ENCODE data around the gene GGA3.

GGA3 gene

GRCh38 chr17:75246404-75246803 lies 15.0 kb downstream of the GGA3 start:
- Histone ChIP-seq H3K27ac (peak overlapping the region; percentile 78), H3K27me3 (no peaks in the 10 kb centered on the region), H3K9me3 (no peaks in the 10 kb centered on the region), H3K4me2 (peak overlapping the region; percentile 86; the same call in 1 of the 2 replicates), H3K4me1 (peaks cover 69% of the 10 kb centered on the region), H3K36me3 (peaks cover 57% of the 10 kb centered on the region), H3K4me3 (no peak overlapping the region), H3K9ac (peak overlapping the region; percentile 68; the same call in 1 of the 2 replicates), H4K20me1 (peaks cover 67% of the 10 kb centered on the region)
- no peak for TF ChIP-seq Cebpa-rat (IDR thresholded peaks at IDR 0.05)

GRCh38 chr17:75245011-75245410 lies 16.4 kb downstream of the GGA3 start:
- Histone ChIP-seq H3K27me3 (no peaks in the 10 kb centered on the region), H3K27ac (peak overlapping the region; percentile 78), H3K4me1 (peaks cover 66% of the 10 kb centered on the region), H3K4me3 (peak overlapping the region; percentile 24; the same call in 1 of the 2 replicates), H3K4me2 (peak overlapping the region; percentile 86), H3K9me3 (no peaks in the 10 kb centered on the region), H3K9ac (peak overlapping the region; percentile 68), H3K36me3 (peaks cover 71% of the 10 kb centered on the region), H4K20me1 (peaks cover 53% of the 10 kb centered on the region)
- TF ChIP-seq Cebpa-rat (IDR thresholded peaks at IDR 0.05) = no peak

- H3K4me1 ChIP-seq = peaks cover 59% of the 10 kb centered on the region
- peaks cover 51% of the 10 kb centered on the region for H4K20me1 ChIP-seq
- H3K9me3 ChIP-seq = no peaks in the 10 kb centered on the region
- H3K4me3 ChIP-seq = 0 out of 2 replicates have a peak overlapping the region, but pooled peaks have one; percentile 24
- TF ChIP-seq Cebpa-rat (IDR thresholded peaks at IDR 0.05) = peak; percentile 68; the same call in 1 of the 2 replicates
- peak overlapping the region; percentile 68 for H3K9ac ChIP-seq
- peak overlapping the region; percentile 86 for H3K4me2 ChIP-seq
- H3K36me3 ChIP-seq = peaks cover 78% of the 10 kb centered on the region
- H3K27me3 ChIP-seq = no peaks in the 10 kb centered on the region
- H3K27ac ChIP-seq = peak overlapping the region; percentile 78
These were observed 17.1 kb downstream of the GGA3 start for GRCh38 chr17:75244133-75244866.

- no peak overlapping the region for H3K4me3 ChIP-seq
- H4K20me1 ChIP-seq = peaks cover 53% of the 10 kb centered on the region
- no peak for TF ChIP-seq Cebpa-rat (IDR thresholded peaks at IDR 0.05)
- peaks cover 91% of the 10 kb centered on the region for H3K36me3 ChIP-seq
- no peak overlapping the region for H3K4me2 ChIP-seq
- no peaks in the 10 kb centered on the region for H3K27me3 ChIP-seq
- no peaks in the 10 kb centered on the region for H3K9me3 ChIP-seq
- peak overlapping the region; percentile 78; the same call in 1 of the 2 replicates for H3K27ac ChIP-seq
- H3K9ac ChIP-seq = no peak overlapping the region
- H3K4me1 ChIP-seq = peaks cover 63% of the 10 kb centered on the region
These were observed 18.9 kb downstream of the GGA3 start for GRCh38 chr17:75242461-75243042.

GRCh38 chr17:75241996-75242460 lies 19.4 kb downstream of the GGA3 start:
- Histone ChIP-seq H3K9ac (no peak overlapping the region), H4K20me1 (peaks cover 57% of the 10 kb centered on the region), H3K4me2 (no peak overlapping the region), H3K9me3 (no peaks in the 10 kb centered on the region), H3K27me3 (no peaks in the 10 kb centered on the region), H3K36me3 (peaks cover 94% of the 10 kb centered on the region), H3K4me3 (no peak overlapping the region), H3K4me1 (peaks cover 65% of the 10 kb centered on the region), H3K27ac (0 out of 2 replicates have a peak overlapping the region, but pooled peaks have one; percentile 78)
- TF ChIP-seq Cebpa-rat (IDR thresholded peaks at IDR 0.05) = no peak

GRCh38 chr17:75241502-75241901 lies 19.9 kb downstream of the GGA3 start:
- no peak overlapping the region for H3K4me3 ChIP-seq
- peaks cover 61% of the 10 kb centered on the region for H4K20me1 ChIP-seq
- H3K27ac ChIP-seq = no peak overlapping the region
- TF ChIP-seq Cebpa-rat (IDR thresholded peaks at IDR 0.05) = no peak
- peaks cover 94% of the 10 kb centered on the region for H3K36me3 ChIP-seq
- H3K4me2 ChIP-seq = no peak overlapping the region
- peaks cover 62% of the 10 kb centered on the region for H3K4me1 ChIP-seq
- no peaks in the 10 kb centered on the region for H3K27me3 ChIP-seq
- H3K9me3 ChIP-seq = no peaks in the 10 kb centered on the region
- H3K9ac ChIP-seq = no peak overlapping the region

- no peak overlapping the region for H3K9ac ChIP-seq
- no peaks in the 10 kb centered on the region for H3K27me3 ChIP-seq
- H3K4me1 ChIP-seq = peaks cover 58% of the 10 kb centered on the region
- H3K27ac ChIP-seq = 0 out of 2 replicates have a peak overlapping the region, but pooled peaks have one; percentile 26
- H3K4me2 ChIP-seq = 0 out of 2 replicates have a peak overlapping the region, but pooled peaks have one; percentile 9
- no peak overlapping the region for H3K4me3 ChIP-seq
- H3K36me3 ChIP-seq = peaks cover 94% of the 10 kb centered on the region
- no peak for TF ChIP-seq Cebpa-rat (IDR thresholded peaks at IDR 0.05)
- peaks cover 59% of the 10 kb centered on the region for H4K20me1 ChIP-seq
- H3K9me3 ChIP-seq = no peaks in the 10 kb centered on the region
These were observed 20.3 kb downstream of the GGA3 start for GRCh38 chr17:75241143-75241430.

GRCh38 chr17:75240394-75241142 lies 20.8 kb downstream of the GGA3 start:
- no peak overlapping the region for H3K9ac ChIP-seq
- peaks cover 54% of the 10 kb centered on the region for H4K20me1 ChIP-seq
- H3K27ac ChIP-seq = 0 out of 2 replicates have a peak overlapping the region, but pooled peaks have one; percentile 26

GRCh38 chr17:75239778-75240393 lies 21.5 kb downstream of the GGA3 start:
- Histone ChIP-seq H3K4me1 (peaks cover 46% of the 10 kb centered on the region), H3K4me3 (no peak overlapping the region), H3K36me3 (peaks cover 94% of the 10 kb centered on the region)

More at GRCh38 chr17:75240394-75241142, 20.8 kb downstream of the GGA3 start:
- peaks cover 53% of the 10 kb centered on the region for H3K4me1 ChIP-seq
- H3K4me3 ChIP-seq = no peak overlapping the region
- H3K27me3 ChIP-seq = no peaks in the 10 kb centered on the region
- H3K4me2 ChIP-seq = 0 out of 2 replicates have a peak overlapping the region, but pooled peaks have one; percentile 9
- no peaks in the 10 kb centered on the region for H3K9me3 ChIP-seq
- H3K36me3 ChIP-seq = peaks cover 94% of the 10 kb centered on the region
- no peak for TF ChIP-seq Cebpa-rat (IDR thresholded peaks at IDR 0.05)

More at GRCh38 chr17:75239778-75240393, 21.5 kb downstream of the GGA3 start:
- Histone ChIP-seq H3K27me3 (no peaks in the 10 kb centered on the region), H3K27ac (no peak overlapping the region), H3K4me2 (no peak overlapping the region), H3K9ac (no peak overlapping the region), H3K9me3 (no peaks in the 10 kb centered on the region), H4K20me1 (peaks cover 53% of the 10 kb centered on the region)
- TF ChIP-seq Cebpa-rat (IDR thresholded peaks at IDR 0.05) = no peak
